H9 (cell line): ENCODE measurements around the gene FRZB. TPM values are rescaled to one million over a fixed set of nuclear protein-coding genes. Genes with fewer than 3 reads are reported as not detected.

Source experiments
- DNase-seq: peaks from one replicate; pipeline ENCODE4 v3.0.0-alpha.2; 2017
- H2AFZ ChIP-seq: one replicate; pipeline ENCODE4 v1.6.1; 2013; ENCODE audit warnings: mild to moderate bottlenecking, low read length, control low read depth, moderate library complexity
- H2AK5ac ChIP-seq: 2 replicates; pipeline ENCODE4 v1.6.1; 2013; ENCODE audit warnings: low read length, control low read depth, mixed read lengths; ENCODE audit not compliant: insufficient read length
- H2BK120ac ChIP-seq: one replicate; pipeline ENCODE4 v1.6.1; 2013; ENCODE audit warnings: low read depth, mild to moderate bottlenecking, low read length, control low read depth, inconsistent platforms; ENCODE audit not compliant: poor library complexity, severe bottlenecking
- H2BK12ac ChIP-seq: 2 replicates; pipeline ENCODE4 v1.6.1; 2013; ENCODE audit warnings: low read length, control low read depth, mixed read lengths, low read depth; ENCODE audit not compliant: insufficient read length
- H2BK15ac ChIP-seq: 2 replicates; pipeline ENCODE4 v1.6.1; 2013; ENCODE audit warnings: low read depth, low read length, control low read depth
- H2BK20ac ChIP-seq: one replicate; pipeline ENCODE4 v1.6.1; 2013; ENCODE audit warnings: low read depth, mild to moderate bottlenecking, low read length, control low read depth, inconsistent platforms; ENCODE audit not compliant: poor library complexity, severe bottlenecking
- H2BK5ac ChIP-seq: 2 replicates; pipeline ENCODE4 v1.6.1; 2013; ENCODE audit warnings: low read length, control low read depth, mixed read lengths; ENCODE audit not compliant: insufficient read length
- H3K14ac ChIP-seq: 2 replicates; pipeline ENCODE4 v1.6.1; 2013; ENCODE audit warnings: low read length, control low read depth; ENCODE audit not compliant: insufficient read depth
- H3K18ac ChIP-seq: 2 replicates; pipeline ENCODE4 v1.6.1; 2013; ENCODE audit warnings: low read depth, mild to moderate bottlenecking, mixed read lengths, low read length, control low read depth; ENCODE audit not compliant: insufficient read length
- H3K23ac ChIP-seq: 2 replicates; pipeline ENCODE4 v1.6.1; 2013; ENCODE audit warnings: low read length, control low read depth, mixed read lengths, low read depth; ENCODE audit not compliant: insufficient read length
- H3K23me2 ChIP-seq: 2 replicates; pipeline ENCODE4 v1.6.1; 2013; ENCODE audit warnings: low read depth, mild to moderate bottlenecking, mixed read lengths, low read length, control low read depth; ENCODE audit not compliant: insufficient read length, poor library complexity, severe bottlenecking
- H3K27ac ChIP-seq: 2 replicates; pipeline ENCODE4 v1.5.1; 2013; ENCODE audit warnings: low read length, control low read depth, mixed read lengths, low read depth; ENCODE audit not compliant: insufficient read length
- H3K27me3 ChIP-seq: 2 replicates; pipeline ENCODE4 v1.6.1; 2013; ENCODE audit warnings: low read length, control low read depth, inconsistent platforms; ENCODE audit not compliant: insufficient read depth
- H3K4ac ChIP-seq: 2 replicates; pipeline ENCODE4 v1.6.1; 2013; ENCODE audit warnings: low read depth, mild to moderate bottlenecking, control low read depth, inconsistent platforms, low read length, moderate library complexity
- H3K4me1 ChIP-seq: 2 replicates; pipeline ENCODE4 v1.6.1; 2013; ENCODE audit warnings: low read length, control low read depth, inconsistent platforms; ENCODE audit not compliant: insufficient read depth
- H3K4me2 ChIP-seq: 2 replicates; pipeline ENCODE4 v1.6.1; 2013; ENCODE audit warnings: low read length, control low read depth, mixed read lengths; ENCODE audit not compliant: insufficient read length, insufficient read depth
- H3K56ac ChIP-seq: 2 replicates; pipeline ENCODE4 v1.6.1; 2013; ENCODE audit warnings: low read depth, mild to moderate bottlenecking, mixed read lengths, low read length, control low read depth; ENCODE audit not compliant: insufficient read length
- H3K79me1 ChIP-seq: 2 replicates; pipeline ENCODE4 v1.6.1; 2013; ENCODE audit warnings: low read depth, mild to moderate bottlenecking, moderate library complexity, low read length, control low read depth, inconsistent platforms; ENCODE audit not compliant: insufficient read depth, poor library complexity, severe bottlenecking
- H3K79me2 ChIP-seq: 2 replicates; pipeline ENCODE4 v1.6.1; 2013; ENCODE audit warnings: low read length, control low read depth, inconsistent platforms; ENCODE audit not compliant: insufficient read depth
- H3K9ac ChIP-seq: 2 replicates; pipeline ENCODE4 v1.6.1; 2013; ENCODE audit warnings: low read length, control low read depth, mixed read lengths; ENCODE audit not compliant: insufficient read length; ENCODE audit errors: extremely low read depth
- H3K9me3 ChIP-seq: one replicate; pipeline ENCODE4 v1.6.1; 2013; ENCODE audit warnings: low read depth, low read length, inconsistent platforms; ENCODE audit not compliant: control insufficient read depth
- H3T11ph ChIP-seq: one replicate; pipeline ENCODE4 v1.6.1; 2013; ENCODE audit warnings: mild to moderate bottlenecking, low read length, control low read depth, inconsistent platforms
- H4K20me1 ChIP-seq: one replicate; pipeline ENCODE4 v1.6.1; 2013; ENCODE audit not compliant: control insufficient read depth, insufficient read length, insufficient read depth
- H4K5ac ChIP-seq: 2 replicates; pipeline ENCODE4 v1.6.1; 2013; ENCODE audit warnings: low read depth, mild to moderate bottlenecking, mixed read lengths, low read length, control low read depth; ENCODE audit not compliant: insufficient read length
- H4K8ac ChIP-seq: replicated peaks from 2 replicates; pipeline ENCODE4 v1.6.1; 2013; ENCODE audit warnings: low read length, control low read depth, mixed read lengths, low read depth; ENCODE audit not compliant: insufficient read length
- H4K91ac ChIP-seq: 2 replicates; pipeline ENCODE4 v1.6.1; 2013; ENCODE audit warnings: low read depth, mild to moderate bottlenecking, moderate library complexity, mixed read lengths, low read length, control low read depth; ENCODE audit not compliant: insufficient read length
- H3K27ac Mint-ChIP-seq, 3 experiments: 2 replicates in 2 of 3; 3 replicates in 1 of 3; pipeline ENCODE4 v1.8.0; 2020 to 2021; ENCODE audit warnings: mixed read lengths in 3 of 3, mild to moderate bottlenecking in 1 of 3, moderate library complexity in 1 of 3
- H3K27me3 Mint-ChIP-seq: 2 replicates; pipeline ENCODE4 v1.8.0; 2021; ENCODE audit warnings: low read depth, mild to moderate bottlenecking, moderate library complexity, mixed read lengths
- H3K36me3 Mint-ChIP-seq, 3 experiments: 2 replicates in 2 of 3; 3 replicates in 1 of 3; pipeline ENCODE4 v1.8.0; 2020 to 2021; ENCODE audit warnings: low read depth in 3 of 3, mixed read lengths in 3 of 3; ENCODE audit not compliant: insufficient read depth in 1 of 3
- H3K4me1 Mint-ChIP-seq, 2 experiments: 2 replicates each; pipeline ENCODE4 v1.8.0; 2020; ENCODE audit warnings: mixed read lengths in 2 of 2
- H3K4me3 Mint-ChIP-seq, 2 experiments: 2 replicates in 1 of 2; 3 replicates in 1 of 2; pipeline ENCODE4 v1.8.0; 2020 to 2021; ENCODE audit warnings: mild to moderate bottlenecking in 2 of 2, mixed read lengths in 2 of 2, moderate library complexity in 1 of 2
- H3K9me3 Mint-ChIP-seq, 2 experiments: 2 replicates in 1 of 2; 3 replicates in 1 of 2; pipeline ENCODE4 v1.8.0; 2020; ENCODE audit warnings: mild to moderate bottlenecking in 2 of 2, mixed read lengths in 2 of 2, moderate library complexity in 1 of 2
- WGBS: extraction: QIAGEN DNeasy Blood & Tissue Kit; methylation state at CpG from one replicate; pipeline ENCODE4 v1.1.7; 2013; ENCODE audit warnings: missing lambda C conversion rate, low lambda C conversion rate, mixed read lengths; ENCODE audit not compliant: insufficient read length; ENCODE audit errors: extremely low coverage; 5-methylcytosine and 5-hydroxymethylcytosine counted together
- total RNA-seq: library from RNA; stranded (reverse); gene quantifications from 2 replicates; pipeline ENCODE4 v1.2.1, GENCODE V29; 2021
- TF ChIP-seq, protein P1 (sequence below): fragments of 200-600 bp; sonication (generic); conservative IDR thresholded peaks from 3 replicates; pipeline ENCODE4 v1.8.0; 2021; ENCODE audit warnings: antibody characterized with exemption, mild to moderate bottlenecking

FRZB gene
- total RNA-seq, 1 experiment from 2014 or later: 1.1 TPM

DNA sequence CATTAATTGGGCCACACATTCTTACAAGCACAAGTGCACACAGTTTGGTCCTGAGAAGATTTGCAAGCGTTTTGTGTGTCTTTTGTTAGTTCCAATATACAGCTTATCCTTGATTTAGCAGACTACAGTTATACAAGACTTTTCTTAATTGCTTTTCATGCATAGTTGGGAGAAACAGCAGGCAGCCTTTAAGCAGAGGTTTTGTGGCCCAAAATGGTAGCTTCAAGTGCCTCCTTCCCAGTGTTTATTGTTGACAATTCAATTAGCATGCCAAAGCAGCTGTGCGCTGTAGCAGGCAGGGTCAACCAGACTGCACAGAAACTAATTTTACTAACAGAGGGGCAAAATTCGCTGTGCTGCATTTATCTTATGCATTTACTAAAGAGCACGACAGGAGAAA, 47.5 kb downstream of the FRZB start:
- Histone ChIP-seq H4K8ac (no peak overlapping the region), H3K4me2 (peak overlapping the region; percentile 13), H3K27me3 (no peaks in the 10 kb centered on the region), H3K79me2 (no peaks in the 10 kb centered on the region), H3K9ac (no peak overlapping the region), H3K23ac (no peak overlapping the region), H3K14ac (no peak overlapping the region), H4K91ac (no peak overlapping the region), H2BK15ac (no peak overlapping the region), H3K27ac (no peak overlapping the region), H2BK120ac (no peak overlapping the region), H3K18ac (no peak overlapping the region), H3K79me1 (no peaks in the 10 kb centered on the region), H3K56ac (no peak overlapping the region), H3K4me1 (peaks cover 8% of the 10 kb centered on the region; the same call in 1 of the 2 replicates), H4K5ac (no peak overlapping the region), H3K9me3 (no peaks in the 10 kb centered on the region), H3K4ac (no peak overlapping the region), H2AFZ (no peak overlapping the region), H4K20me1 (no peaks in the 10 kb centered on the region), H2AK5ac (no peak overlapping the region), H2BK5ac (no peak overlapping the region), H2BK12ac (no peak overlapping the region), H3K23me2 (no peaks in the 10 kb centered on the region), H3T11ph (no peak overlapping the region), H2BK20ac (no peak overlapping the region)
- Mint-ChIP-seq H3K27ac (peak overlapping the region in 2 of 3 experiments; percentile 48 to 98; a peak in 3 of 7 replicates), H3K4me1 (peaks cover 30 to 37% of the 10 kb centered on the region in 2 experiments), H3K36me3 (no peaks in the 10 kb centered on the region), H3K9me3 (no peaks in the 10 kb centered on the region), H3K27me3 (peaks cover 3% of the 10 kb centered on the region; the same call in 1 of the 2 replicates), H3K4me3 (peak overlapping the region; percentile 21 to 24; a peak in 3 of 5 replicates)
- TF ChIP-seq, protein P1, sequence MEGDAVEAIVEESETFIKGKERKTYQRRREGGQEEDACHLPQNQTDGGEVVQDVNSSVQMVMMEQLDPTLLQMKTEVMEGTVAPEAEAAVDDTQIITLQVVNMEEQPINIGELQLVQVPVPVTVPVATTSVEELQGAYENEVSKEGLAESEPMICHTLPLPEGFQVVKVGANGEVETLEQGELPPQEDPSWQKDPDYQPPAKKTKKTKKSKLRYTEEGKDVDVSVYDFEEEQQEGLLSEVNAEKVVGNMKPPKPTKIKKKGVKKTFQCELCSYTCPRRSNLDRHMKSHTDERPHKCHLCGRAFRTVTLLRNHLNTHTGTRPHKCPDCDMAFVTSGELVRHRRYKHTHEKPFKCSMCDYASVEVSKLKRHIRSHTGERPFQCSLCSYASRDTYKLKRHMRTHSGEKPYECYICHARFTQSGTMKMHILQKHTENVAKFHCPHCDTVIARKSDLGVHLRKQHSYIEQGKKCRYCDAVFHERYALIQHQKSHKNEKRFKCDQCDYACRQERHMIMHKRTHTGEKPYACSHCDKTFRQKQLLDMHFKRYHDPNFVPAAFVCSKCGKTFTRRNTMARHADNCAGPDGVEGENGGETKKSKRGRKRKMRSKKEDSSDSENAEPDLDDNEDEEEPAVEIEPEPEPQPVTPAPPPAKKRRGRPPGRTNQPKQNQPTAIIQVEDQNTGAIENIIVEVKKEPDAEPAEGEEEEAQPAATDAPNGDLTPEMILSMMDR: no peak
- WGBS: no CpG with 5 or more reads among the region's 4 CpGs
- peak; percentile 41 for DNase-seq
